HG03342 (cell line): ENCODE results near the gene CFAP61.

Source experiments
- ATAC-seq: cut with Tn5 transposase; IDR thresholded peaks from one replicate; pipeline ENCODE4 v1.9.1; 2021; ENCODE audit warnings: mild to moderate bottlenecking, moderate library complexity; ENCODE audit not compliant: unreplicated experiment

The CFAP61 gene

DNA sequence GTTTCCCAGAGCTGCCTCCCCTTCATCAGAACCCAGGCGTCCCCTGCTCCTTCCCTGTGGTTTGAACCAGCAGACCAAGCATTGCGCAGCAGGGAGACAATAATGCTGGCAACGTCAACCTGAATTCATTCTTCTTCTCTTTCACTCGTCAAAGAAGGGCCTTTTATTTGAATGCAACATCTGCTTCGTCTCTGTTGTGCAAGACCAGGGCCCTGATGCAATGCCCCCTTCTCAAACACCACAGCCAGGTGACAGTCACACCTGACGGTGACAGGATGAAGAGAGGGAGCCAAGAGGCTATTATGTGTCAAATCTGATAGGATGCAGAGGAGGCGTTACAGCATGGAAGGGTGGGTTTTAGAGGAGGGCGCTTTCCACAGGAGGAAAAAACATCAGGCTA lies 323.5 kb downstream of the CFAP61 start:
- no peak for ATAC-seq

DNA sequence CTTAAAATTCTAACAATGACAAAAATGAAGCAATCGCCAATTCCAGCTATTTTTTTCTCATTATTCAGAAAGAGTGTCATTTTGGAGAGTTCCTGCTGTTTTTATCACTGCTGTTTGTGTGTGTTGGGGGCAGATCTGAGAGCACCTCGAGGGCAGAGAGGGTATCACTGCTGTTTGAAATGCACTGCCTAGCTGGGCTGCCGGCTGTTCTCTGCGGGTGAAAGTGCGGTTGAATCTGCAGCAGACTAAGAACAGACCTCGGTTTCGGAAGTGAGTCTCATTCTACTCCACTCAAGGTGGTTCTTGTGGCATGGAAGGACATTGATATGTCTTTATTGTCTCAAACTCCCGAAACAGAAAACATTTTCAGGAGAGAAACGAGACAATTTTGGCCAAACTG lies 333.9 kb downstream of the CFAP61 start:
- ATAC-seq, result no peak

DNA sequence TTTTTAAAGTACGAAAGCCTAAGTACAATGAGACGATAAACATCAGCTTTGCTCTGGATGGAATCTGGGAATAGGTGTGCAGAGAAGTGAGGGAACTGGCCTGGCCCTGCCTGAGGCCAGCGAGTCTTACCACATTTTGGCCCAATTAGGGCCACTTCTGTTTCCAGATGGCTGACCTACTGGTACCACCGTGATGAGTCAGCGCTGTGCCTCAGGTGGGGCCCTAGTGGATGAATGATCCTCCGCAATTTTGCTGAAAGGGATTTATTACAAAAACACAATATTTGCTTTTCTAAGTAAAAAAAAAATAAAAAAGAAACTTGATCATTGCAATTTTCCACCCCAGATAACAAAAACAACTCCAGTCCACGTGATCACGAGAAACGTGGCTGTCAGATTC lies 338.1 kb downstream of the CFAP61 start:
- no peak for ATAC-seq

DNA sequence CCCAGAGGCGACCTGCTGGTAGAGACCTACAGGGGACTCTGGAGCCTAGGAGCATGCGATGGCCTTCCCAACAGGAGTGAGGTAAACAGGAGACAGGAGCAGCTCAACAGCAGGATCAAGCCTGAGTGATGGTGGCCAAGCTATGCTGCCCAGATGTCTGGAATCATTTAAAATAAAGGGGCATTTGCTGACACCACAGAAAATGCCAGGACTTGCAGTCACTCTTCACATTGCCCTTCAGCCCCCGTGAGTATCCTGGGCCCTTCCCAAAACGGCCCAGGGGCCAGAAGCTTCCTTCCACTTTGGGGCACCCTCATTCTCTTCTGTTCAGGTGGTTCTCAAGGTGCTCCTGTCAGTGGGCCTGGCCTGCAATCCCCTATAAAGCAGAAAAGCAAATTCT lies 338.8 kb downstream of the CFAP61 start:
- no peak for ATAC-seq

DNA sequence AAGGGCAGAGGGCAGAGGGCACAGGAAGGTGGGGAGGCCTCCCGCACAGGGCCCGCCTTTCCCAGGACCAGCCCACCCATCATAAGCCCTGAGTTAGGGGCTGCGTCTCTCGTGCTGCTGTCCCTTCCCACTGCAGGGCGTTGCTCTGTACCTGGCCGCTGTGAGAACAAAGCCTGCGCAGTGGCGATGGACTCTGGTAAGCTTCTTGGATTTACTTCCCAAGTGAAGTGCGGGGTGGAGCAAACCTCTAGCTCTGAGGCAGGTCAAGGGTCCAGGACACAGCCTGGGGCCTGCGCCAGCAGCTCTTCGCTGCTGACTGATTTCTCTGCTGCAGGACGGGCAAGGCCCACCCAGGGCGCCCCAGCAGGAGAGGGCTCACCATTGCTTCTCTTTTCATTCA lies 339.4 kb downstream of the CFAP61 start:
- no peak for ATAC-seq

DNA sequence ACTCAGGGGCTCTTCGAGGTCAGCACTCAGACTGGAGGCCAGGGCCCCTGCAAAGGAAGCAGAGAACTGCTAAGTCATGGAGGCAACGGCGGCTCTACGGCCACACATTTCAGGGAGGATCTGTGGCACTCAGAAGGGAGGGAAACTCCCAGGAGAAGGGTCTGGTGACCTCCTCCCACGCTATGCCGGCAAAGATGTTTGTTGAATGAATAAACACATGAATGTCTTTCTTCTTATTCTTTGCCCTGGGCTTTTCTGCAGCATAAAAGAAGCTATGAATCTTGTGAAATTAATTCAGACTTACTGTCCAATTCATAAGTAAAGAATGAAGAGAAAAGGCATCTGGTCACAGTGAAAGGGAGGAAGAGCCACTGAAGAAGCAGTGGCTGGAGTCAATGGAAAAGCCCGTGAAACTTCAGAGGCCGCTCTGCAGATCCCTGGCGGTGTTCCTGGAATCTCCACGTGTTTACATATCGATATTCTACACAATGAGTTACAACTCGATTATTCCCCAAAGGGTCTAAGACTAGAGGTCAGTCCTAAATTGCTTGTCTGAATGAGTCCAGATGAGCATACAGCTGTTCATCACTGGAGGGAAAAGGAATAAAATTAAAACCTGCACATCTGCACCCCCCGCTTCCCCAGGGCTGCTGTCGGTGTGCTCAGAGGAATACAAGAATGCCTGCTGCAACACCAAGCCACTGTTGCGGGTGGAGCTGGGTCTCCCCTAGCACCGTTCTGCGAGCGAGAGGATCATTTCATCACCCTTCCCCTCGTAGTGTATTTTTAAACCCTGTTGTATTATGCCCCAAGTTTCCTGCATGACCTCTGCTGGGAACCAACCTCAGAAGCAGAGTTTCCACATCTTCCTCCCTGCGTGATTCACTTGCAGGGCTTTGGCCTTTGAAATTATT lies 341.1 kb downstream of the CFAP61 start:
- no peak for ATAC-seq

DNA sequence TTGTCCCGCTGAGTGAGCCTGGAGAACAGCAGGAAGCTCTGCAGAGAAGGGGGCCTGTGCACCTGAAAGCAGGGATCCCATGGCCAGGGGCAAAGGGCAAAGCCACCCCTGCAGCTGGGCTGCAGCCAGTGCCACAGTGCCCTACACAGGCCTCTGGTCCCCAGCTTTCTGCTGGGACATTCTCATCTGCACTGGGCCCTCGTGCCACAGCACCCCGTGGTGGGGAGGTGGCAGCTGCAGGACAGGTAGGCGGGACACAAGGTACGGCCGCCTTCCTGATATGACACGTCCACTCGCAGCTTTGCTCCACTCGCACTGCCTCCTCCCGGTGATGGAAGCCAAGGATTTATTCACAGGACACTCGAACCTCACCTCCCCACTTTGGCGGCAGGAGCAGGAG lies 342.8 kb downstream of the CFAP61 start:
- ATAC-seq, result no peak

DNA sequence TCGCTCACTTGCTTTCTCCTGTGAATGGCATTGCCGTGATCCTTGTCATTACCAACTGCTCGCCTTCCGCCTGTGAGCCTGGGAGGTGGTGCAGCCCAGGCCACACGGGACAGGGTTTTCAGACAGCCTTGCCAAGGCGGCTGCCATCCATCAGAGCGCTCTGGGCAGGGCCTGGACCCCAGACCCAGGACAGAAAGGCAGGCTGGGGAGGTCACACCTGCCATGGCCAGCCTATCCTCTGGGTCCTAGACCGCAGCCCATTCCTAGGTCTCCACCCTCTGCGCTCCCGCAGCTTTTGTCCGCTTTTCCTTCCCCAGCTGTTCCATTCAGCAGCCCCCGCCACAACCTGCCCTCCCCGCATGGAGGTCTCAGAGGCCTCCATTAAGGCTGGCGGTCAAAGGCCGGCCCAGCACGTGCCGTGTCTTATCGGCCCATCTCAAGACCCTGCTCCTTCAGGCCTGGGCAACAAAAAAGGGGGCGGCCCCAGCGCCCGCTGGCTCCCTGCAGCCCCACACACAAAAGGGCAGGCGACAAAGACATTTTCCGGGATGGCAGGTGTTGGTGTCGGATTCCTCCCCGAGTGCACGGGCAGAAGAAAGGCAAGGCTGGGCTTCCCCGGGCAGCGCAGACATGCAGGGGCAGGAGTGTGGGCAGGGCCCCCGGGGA lies 343.7 kb downstream of the CFAP61 start:
- ATAC-seq, result no peak

DNA sequence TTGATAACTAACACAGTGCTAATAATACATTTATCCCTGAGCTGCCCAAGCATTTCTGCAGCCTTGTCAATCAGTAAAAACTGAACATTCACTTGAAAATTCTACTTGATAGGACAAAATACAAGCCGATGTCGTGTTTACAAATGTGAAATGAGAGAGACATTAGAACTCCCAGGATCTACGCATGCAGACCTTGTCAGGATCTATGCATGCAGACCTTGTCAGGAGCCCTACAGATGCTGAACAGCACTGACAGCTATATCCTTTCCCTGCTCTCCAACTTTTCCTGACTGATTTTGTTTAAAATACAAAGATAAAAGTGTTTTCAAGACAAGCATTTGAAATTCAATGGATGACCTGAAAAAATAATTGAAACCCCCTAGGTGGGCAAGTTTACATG lies 344.5 kb downstream of the CFAP61 start:
- ATAC-seq, result no peak

DNA sequence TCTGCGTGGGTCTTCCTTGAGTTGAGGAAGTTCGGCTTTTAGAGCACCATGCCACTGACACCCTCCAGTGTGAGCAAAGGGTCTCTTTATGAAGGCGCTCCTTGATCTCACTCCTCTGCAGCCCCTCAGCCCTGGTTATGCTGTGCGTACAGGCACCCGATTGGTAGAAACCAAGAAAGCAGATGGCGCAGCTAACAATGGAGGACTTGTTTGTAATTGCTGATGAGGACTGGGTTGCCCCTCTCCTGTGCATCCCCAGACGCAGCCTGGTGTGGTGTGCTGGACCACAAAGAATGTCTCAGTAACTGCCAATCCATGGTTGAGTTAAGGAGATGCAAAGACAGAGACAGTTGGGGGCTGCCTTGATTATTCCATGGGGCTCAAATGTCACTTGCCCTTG lies 345.8 kb downstream of the CFAP61 start:
- no peak for ATAC-seq

DNA sequence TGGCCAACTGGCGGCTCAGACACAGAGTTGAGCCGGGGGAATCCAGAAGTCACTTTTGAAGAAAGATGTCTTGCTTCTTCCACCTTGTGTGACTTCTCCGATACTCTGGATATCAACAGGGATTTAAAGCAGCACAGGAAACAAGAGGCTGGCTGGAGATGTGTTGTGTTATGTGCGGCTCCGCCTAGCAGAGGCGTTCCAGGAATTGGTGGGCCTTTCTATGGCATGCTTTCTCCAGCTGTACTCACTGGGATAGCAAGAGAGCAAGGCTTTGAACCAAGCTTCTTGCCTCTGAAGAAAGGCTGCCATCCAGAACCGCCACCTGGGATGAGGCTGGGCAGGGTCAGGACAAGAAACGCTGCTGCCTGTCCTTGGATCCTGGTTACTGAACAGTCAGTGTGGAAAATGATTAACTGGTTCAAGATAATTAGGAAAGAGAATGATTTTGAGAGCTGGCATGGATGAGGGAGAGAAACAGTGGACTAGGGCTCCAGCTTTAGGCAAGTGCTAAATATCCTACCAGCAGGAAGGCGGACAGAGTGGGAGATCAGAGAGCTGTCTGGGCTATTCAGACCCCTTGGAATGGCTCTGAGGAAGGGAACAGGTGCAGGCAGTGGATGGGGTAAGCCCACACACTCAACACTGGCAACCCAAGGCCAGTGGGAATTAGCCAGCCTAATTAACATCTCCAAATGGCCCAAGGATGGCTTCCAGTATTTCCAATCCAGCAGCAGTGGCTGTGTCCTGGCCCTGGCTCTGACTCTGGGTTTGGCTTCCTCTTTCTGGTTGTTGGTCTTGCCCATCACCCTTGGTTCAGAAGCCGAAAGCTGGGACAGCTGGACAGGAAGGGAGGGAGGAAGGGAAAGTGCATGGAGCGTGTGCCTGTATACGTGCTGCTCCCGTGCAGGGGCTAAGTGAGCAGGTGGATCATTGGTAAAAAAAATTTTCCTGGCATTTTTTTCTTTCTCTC lies 347.5 kb downstream of the CFAP61 start:
- no peak for ATAC-seq

DNA sequence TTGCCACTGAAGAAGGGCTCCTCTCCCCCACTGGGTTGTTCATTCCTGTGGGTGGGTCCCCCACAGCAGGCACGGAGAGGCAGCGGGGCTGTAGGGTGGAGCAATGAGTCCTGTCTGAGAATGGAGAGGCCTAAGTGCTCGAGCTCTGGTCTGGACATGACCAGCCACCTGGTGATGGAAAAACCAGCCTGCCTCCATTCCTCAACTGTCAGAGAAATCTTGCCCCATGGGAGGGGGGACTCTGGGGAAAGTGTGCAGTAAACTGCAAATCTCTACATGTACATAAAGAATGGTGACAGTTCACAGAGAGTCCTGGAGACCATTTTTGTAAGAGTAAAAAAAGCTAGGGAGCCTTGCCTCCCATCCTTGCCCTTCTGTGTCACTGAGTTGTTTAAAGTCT lies 349.7 kb downstream of the CFAP61 start:
- ATAC-seq, result no peak

DNA sequence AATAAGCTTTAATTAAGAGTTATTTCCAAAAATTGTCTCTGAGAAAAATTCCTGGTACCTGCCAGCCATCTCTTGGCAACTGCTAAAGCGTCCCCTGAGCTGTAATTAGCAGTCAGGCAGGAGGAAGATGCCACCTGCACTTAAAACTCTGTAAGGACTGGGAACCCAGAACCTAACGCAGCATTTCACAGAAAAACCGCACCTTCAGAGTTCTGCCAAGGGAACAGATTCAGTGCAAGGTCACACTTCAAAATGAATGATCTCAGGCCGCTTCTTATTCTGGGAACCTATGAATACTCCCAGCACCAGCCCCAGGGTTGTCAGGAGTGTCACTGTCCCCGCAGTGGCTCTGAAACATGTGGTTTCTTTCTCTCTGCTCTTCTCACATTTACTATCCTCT lies 352.3 kb downstream of the CFAP61 start:
- no peak for ATAC-seq

DNA sequence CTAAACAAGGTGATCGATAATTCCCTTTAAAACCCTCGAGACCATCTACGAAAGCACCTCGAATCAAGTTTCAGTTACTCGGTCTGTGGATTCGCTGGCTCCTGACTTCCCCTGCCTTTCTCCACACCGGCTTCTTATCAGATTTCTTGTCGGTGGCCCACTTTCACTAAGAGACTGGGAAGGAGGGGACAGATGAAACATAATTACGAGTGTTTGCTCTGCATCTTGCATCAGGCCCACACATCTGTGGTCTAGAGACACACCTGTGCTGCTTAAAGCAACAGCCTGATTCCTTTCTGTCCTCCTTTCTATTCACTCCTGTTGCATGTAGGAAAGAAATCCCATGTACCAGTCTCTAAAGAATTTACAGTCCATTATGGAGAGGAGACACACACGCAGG lies 353.3 kb downstream of the CFAP61 start:
- no peak for ATAC-seq

DNA sequence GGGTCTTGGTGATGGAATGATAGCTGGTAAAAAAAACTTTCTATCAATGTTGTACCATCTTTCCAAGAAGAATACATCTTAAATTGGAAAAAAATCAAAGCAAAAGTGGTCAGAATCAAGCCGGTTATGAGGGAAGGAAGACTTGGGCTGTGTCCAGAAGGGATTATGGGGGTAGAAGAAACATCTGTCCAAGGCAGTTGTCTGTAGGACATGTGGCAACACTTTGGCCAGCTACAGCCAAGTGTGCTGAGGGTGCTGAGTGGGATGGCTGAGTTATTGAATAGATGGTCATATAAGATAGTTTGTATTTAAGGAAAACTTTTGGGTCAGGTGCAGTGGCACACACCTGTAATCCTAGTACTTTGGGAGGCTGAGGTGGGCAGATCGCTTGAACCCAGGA lies 354.0 kb downstream of the CFAP61 start:
- no peak for ATAC-seq

DNA sequence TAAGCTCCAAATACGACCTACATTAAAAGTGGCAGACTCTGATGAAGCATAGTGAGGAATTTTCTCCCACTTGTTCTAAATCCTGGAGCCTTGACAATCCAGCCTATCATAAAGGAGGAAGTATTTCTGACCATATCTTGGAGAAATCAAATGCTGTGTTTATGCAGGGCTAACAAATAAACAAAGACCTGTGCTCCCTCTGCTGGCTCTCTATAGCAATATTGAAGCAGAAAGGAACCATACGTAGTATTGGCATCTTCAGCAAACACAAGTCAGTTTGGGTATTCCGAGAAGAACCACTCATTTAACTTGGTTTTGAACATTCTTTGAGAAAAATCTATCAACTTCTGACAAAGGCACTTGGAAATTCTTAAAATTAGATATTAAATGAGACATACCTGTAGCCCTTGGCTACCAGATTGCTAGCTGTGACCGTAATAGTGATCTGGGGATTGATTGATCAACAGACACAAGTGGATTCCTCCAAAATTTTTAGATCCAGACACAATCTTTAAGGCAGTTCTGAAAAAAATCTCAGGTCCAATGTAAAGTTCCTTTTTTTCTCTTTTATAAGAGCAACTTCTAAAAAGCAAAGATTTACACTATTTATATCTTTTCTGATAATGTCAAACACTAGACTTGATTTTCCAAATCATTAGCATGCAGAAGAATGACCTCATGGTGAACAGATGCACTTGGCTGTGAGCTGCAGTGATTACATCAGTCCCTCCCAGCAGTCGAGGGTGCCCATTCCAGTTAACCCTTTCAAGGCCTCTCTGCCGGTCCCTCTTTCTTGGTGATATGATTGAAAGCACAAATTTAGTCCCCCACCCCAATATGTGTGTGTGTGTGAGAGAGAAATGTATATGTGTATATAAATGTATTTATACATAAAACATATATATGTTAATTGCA lies 355.8 kb downstream of the CFAP61 start:
- ATAC-seq, result no peak

DNA sequence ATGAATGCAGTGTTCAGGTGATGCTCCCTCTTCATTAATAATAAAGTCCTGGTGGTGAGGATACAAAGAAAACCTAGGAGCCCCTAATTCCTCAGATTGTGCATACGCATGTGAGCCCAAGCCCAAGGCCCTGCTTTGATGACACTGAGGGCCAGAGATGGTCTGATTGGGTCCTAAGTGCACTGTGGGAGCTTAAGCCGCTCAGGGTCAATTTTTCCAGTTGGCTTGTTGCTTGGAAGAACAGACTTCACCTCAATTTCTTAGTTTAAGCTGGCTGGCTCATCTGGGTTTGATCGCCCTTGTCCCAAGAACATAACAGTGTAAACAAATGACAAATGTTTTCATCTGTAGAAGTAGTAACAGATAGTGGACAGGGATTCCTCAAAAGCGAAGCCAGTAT lies 357.0 kb downstream of the CFAP61 start:
- ATAC-seq, result no peak
